Upper lobe of left lung (tissue), 6 donors: Measurements from ENCODE around the gene VPS13D. TPM values are rescaled to one million over a fixed set of nuclear protein-coding genes. Genes with fewer than 3 reads are reported as not detected.
"Not testable (repeated sequence)": the region's sequence is repeated elsewhere in the genome, so short reads cannot be mapped to it uniquely, and the experiment has no call there.

ENCODE experiments used
- ATAC-seq, 2 donors: fragments of 200-7000 bp; cut with Tn5 transposase; one replicate each; pipeline ENCODE4 v1.9.1; 2022; ENCODE audit warnings: mild to moderate bottlenecking in 2 of 2, moderate library complexity in 2 of 2; ENCODE audit not compliant: low FRiP score in 2 of 2
- DNase-seq, 2 donors: peaks; one replicate each; pipeline ENCODE4 v3.0.0-alpha.2; 2019 to 2020
- H3K27ac ChIP-seq, 4 donors: fragments of 200-600 bp; sonication (generic); one replicate each; pipeline ENCODE4 v1.5.1; 2016 to 2019
- H3K27me3 ChIP-seq, 4 donors: fragments of 200-600 bp; sonication (generic); one replicate each; pipeline ENCODE4 v1.5.1; 2017 to 2019
- H3K36me3 ChIP-seq, 4 donors: fragments of 200-600 bp; sonication (generic); one replicate each; pipeline ENCODE4 v1.5.1; 2016 to 2019
- H3K4me1 ChIP-seq, 4 donors: fragments of 200-600 bp; sonication (generic); one replicate each; pipeline ENCODE4 v1.5.1; 2018 to 2019
- H3K4me3 ChIP-seq, 4 donors: fragments of 200-600 bp; sonication (generic); one replicate each; pipeline ENCODE4 v1.5.1; 2017 to 2019; ENCODE audit warnings: mild to moderate bottlenecking in 2 of 4, moderate library complexity in 1 of 4
- H3K9me3 ChIP-seq, 4 donors: fragments of 200-600 bp; sonication (generic); one replicate each; pipeline ENCODE4 v1.5.1; 2018 to 2019
- CTCF ChIP-seq, 6 experiments: fragments of 450-650 bp in 4 of 6; fragments of 200-600 bp in 2 of 6; sonication (generic) in 2 of 6; IDR thresholded peaks; one replicate each; pipeline ENCODE4 v1.5.1; 2016 to 2019; ENCODE audit warnings: antibody characterized with exemption in 6 of 6
- EP300 ChIP-seq, 4 donors: sonication (generic); formaldehyde crosslinking; IDR thresholded peaks; one replicate each; pipeline ENCODE4 v1.5.1; 2017; ENCODE audit warnings: antibody characterized with exemption in 4 of 4, control low read depth in 2 of 4
- POLR2A ChIP-seq, 4 donors: fragments of 450-650 bp; IDR thresholded peaks; one replicate each; pipeline ENCODE4 v1.5.1; 2016 to 2017; ENCODE audit warnings: antibody characterized with exemption in 4 of 4, mild to moderate bottlenecking in 2 of 4
- POLR2AphosphoS5 ChIP-seq, 2 donors: sonication (generic); formaldehyde crosslinking; IDR thresholded peaks; one replicate each; pipeline ENCODE4 v1.5.1; 2017; ENCODE audit warnings: antibody characterized with exemption in 2 of 2
- WGBS, 2 donors: methylation state at CpG; one replicate each; pipeline ENCODE4 v1.1.5; 2017 to 2018; 5-methylcytosine and 5-hydroxymethylcytosine counted together
- total RNA-seq, 6 donors: library from RNA; depleted of rRNA in 4 of 6; stranded (reverse); fragments of >200 nt in 4 of 6; gene quantifications; one replicate each; pipeline versions ENCODE4 v1.1.0 to v1.2.1, GENCODE V29; 2016 to 2021
- donor health status: DM: no; HTN: no; CAD: no; lungs with moderate emphysema.
- donor health status: DM: no; HTN: yes; CAD: no; lungs with severe emphysema.

The VPS13D gene
- total RNA-seq, 6 donors from 2014 or later, result 54.9 to 181 (median 87.9) TPM

GRCh38 chr1:12383786-12384185 is 154.0 kb downstream of the VPS13D start:
- H3K27ac ChIP-seq, result no peak overlapping the region
- H3K27me3 ChIP-seq, result no peaks in the 10 kb centered on the region
- WGBS, 2 donors, result 88 to 93% methylated on average over 1 of the region's 1 CpG
- DNase-seq, result no peak
- TF ChIP-seq POLR2A (IDR thresholded peaks at IDR 0.05) (no peak), CTCF (IDR thresholded peaks at IDR 0.05) (no peak), POLR2AphosphoS5 (IDR thresholded peaks at IDR 0.05) (no peak), EP300 (IDR thresholded peaks at IDR 0.05) (no peak)
- peaks cover 0 to 5% (median 2%) of the 10 kb centered on the region in 4 donors for H3K9me3 ChIP-seq
- H3K4me1 ChIP-seq, result peaks cover 5 to 21% (median 14%) of the 10 kb centered on the region in 4 donors
- H3K36me3 ChIP-seq, result peaks cover 5 to 84% (median 38%) of the 10 kb centered on the region in 4 donors
- no peak overlapping the region for H3K4me3 ChIP-seq
- ATAC-seq, result no peak

GRCh38 chr1:12384836-12385456 is 155.1 kb downstream of the VPS13D start:
- Histone ChIP-seq H3K36me3 (peaks cover 3 to 77% (median 37%) of the 10 kb centered on the region in 4 donors), H3K9me3 (peaks cover 0 to 5% (median 2%) of the 10 kb centered on the region in 4 donors), H3K27ac (no peak overlapping the region), H3K4me3 (no peak overlapping the region), H3K27me3 (no peaks in the 10 kb centered on the region), H3K4me1 (peaks cover 5 to 21% (median 14%) of the 10 kb centered on the region in 4 donors)
- ATAC-seq (no peak), DNase-seq (no peak)
- 78 to 83% methylated on average over 8 of the region's 8 CpGs for WGBS, 2 donors
- TF ChIP-seq POLR2AphosphoS5 (IDR thresholded peaks at IDR 0.05) (no peak), CTCF (IDR thresholded peaks at IDR 0.05) (no peak), EP300 (IDR thresholded peaks at IDR 0.05) (no peak), POLR2A (IDR thresholded peaks at IDR 0.05) (no peak)

GRCh38 chr1:12386130-12386529 is 156.3 kb downstream of the VPS13D start:
- Histone ChIP-seq H3K4me3 (no peak overlapping the region), H3K9me3 (peaks cover 0 to 5% (median 2%) of the 10 kb centered on the region in 4 donors), H3K36me3 (peaks cover 3 to 79% (median 47%) of the 10 kb centered on the region in 4 donors), H3K4me1 (peaks cover 0 to 10% (median 5%) of the 10 kb centered on the region in 4 donors), H3K27ac (no peak overlapping the region), H3K27me3 (no peaks in the 10 kb centered on the region)
- WGBS, 2 donors, result 91 to 92% methylated on average over 1 of the region's 1 CpG
- DNase-seq (no peak), ATAC-seq (no peak)
- TF ChIP-seq CTCF (IDR thresholded peaks at IDR 0.05), result no peak
- TF ChIP-seq POLR2AphosphoS5 (IDR thresholded peaks at IDR 0.05), result no peak

- H3K27ac ChIP-seq, result no peak overlapping the region
- no peaks in the 10 kb centered on the region for H3K4me1 ChIP-seq
- no peak for ATAC-seq
- H3K27me3 ChIP-seq, result no peaks in the 10 kb centered on the region
- H3K4me3 ChIP-seq, result no peak overlapping the region
- no peak for DNase-seq
- peaks cover 3 to 79% (median 47%) of the 10 kb centered on the region in 4 donors for H3K36me3 ChIP-seq
- TF ChIP-seq EP300 (IDR thresholded peaks at IDR 0.05) (no peak), CTCF (IDR thresholded peaks at IDR 0.05) (no peak), POLR2A (IDR thresholded peaks at IDR 0.05) (no peak), POLR2AphosphoS5 (IDR thresholded peaks at IDR 0.05) (no peak)
- H3K9me3 ChIP-seq, result peaks cover 0 to 5% (median 2%) of the 10 kb centered on the region in 4 donors
Observed at GRCh38 chr1:12387641-12388040, 157.8 kb downstream of the VPS13D start.

- ATAC-seq, H3K27me3 ChIP-seq, H3K27ac ChIP-seq, H3K4me3 ChIP-seq, DNase-seq, H3K4me1 ChIP-seq, H3K9me3 ChIP-seq: not testable (repeated sequence)
- H3K36me3 ChIP-seq, result peaks cover 3 to 61% (median 33%) of the 10 kb centered on the region in 4 donors
- 97 to 100% methylated on average over 4 of the region's 4 CpGs for WGBS, 2 donors
Observed at GRCh38 chr1:12390296-12390695, 160.5 kb downstream of the VPS13D start.
